Measurements from ENCODE around the gene ZFP64.

GRCh38 chr20:52196845-52197244 lies 5.3 kb upstream of the ZFP64 start:
- no peak for TF ChIP-seq POLR2A (IDR thresholded peaks at IDR 0.05)
- TF ChIP-seq, protein P1, sequence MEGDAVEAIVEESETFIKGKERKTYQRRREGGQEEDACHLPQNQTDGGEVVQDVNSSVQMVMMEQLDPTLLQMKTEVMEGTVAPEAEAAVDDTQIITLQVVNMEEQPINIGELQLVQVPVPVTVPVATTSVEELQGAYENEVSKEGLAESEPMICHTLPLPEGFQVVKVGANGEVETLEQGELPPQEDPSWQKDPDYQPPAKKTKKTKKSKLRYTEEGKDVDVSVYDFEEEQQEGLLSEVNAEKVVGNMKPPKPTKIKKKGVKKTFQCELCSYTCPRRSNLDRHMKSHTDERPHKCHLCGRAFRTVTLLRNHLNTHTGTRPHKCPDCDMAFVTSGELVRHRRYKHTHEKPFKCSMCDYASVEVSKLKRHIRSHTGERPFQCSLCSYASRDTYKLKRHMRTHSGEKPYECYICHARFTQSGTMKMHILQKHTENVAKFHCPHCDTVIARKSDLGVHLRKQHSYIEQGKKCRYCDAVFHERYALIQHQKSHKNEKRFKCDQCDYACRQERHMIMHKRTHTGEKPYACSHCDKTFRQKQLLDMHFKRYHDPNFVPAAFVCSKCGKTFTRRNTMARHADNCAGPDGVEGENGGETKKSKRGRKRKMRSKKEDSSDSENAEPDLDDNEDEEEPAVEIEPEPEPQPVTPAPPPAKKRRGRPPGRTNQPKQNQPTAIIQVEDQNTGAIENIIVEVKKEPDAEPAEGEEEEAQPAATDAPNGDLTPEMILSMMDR (IDR thresholded peaks at IDR 0.05), result no peak
